OCI-LY7 (cell line): ENCODE measurements around the gene NGF.

Source experiments
- EZH2phosphoT487 ChIP-seq: fragments of 200-600 bp; sonication (generic); IDR thresholded peaks from 2 replicates; pipeline ENCODE4 v1.6.1; 2018; ENCODE audit warnings: low read depth, borderline replicate concordance, mild to moderate bottlenecking, mixed run types, antibody characterized with exemption, low read length, moderate library complexity, mixed read lengths
- TF ChIP-seq, protein P1 (sequence below): fragments of 200-600 bp; sonication (generic); conservative IDR thresholded peaks from 2 replicates; pipeline ENCODE4 v1.5.1; 2014; ENCODE audit warnings: mild to moderate bottlenecking, antibody characterized with exemption, low read length, moderate library complexity, mixed read lengths

DNA sequence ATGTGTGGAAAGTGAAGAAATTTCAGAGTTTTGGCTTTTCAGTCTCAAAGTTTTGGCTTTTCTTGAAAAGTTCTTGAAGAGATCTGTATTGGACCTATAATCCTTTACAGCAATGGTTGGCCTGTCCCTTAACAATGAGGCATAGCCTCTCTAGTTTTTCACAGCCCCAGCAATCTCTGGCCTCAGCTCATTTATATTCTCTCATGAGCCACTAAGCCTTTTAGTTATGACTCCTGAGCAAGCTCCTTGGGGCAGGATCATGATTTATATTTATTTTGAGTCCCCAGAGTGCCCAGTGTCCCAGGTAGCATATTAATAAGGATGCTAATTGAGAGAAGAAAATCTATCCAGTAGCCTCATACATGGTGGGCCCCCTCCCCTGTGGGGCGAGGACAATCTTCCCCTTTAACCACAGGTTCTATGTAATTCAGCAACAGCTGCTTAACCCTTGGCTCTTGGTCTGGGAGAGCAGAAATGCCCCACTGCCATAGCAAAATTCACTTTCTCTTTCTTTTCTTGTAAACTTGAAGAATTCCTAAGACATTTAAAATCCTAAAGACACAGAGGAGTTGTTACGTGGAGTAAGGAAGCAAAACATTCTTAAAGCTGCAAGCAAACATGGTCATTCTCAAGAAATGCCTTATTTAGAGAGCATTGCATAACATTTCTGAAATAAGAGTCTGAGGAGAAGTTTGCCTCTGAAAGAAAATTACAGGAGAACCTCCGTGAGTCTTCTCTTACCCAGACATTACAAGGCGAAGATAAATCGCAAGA is 6.3 kb downstream of the NGF start:
- TF ChIP-seq, protein P1, sequence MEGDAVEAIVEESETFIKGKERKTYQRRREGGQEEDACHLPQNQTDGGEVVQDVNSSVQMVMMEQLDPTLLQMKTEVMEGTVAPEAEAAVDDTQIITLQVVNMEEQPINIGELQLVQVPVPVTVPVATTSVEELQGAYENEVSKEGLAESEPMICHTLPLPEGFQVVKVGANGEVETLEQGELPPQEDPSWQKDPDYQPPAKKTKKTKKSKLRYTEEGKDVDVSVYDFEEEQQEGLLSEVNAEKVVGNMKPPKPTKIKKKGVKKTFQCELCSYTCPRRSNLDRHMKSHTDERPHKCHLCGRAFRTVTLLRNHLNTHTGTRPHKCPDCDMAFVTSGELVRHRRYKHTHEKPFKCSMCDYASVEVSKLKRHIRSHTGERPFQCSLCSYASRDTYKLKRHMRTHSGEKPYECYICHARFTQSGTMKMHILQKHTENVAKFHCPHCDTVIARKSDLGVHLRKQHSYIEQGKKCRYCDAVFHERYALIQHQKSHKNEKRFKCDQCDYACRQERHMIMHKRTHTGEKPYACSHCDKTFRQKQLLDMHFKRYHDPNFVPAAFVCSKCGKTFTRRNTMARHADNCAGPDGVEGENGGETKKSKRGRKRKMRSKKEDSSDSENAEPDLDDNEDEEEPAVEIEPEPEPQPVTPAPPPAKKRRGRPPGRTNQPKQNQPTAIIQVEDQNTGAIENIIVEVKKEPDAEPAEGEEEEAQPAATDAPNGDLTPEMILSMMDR = no peak
- TF ChIP-seq EZH2phosphoT487 = no peak
